ENCODE results near the gene TAS2R13.

The TAS2R13 gene

DNA sequence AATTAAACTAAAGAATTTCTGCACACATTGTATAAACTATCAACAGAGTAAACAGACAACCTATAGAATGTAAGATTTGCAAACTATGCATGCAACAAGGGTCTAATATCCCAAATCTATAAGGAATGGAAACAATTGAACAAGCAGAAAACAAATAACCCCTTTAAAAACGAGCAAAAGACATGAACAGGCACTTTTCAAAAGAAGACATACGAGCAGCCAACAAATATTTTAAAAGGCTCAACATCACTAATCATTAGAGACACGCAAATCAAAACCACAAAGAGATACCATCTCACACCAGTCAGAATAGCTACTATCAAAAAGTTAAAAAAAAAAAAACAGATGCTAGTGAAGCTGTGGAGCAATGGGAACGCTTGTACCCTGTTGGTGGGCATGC is 4.7 kb downstream of the TAS2R13 start:
- TF ChIP-seq, protein P1, sequence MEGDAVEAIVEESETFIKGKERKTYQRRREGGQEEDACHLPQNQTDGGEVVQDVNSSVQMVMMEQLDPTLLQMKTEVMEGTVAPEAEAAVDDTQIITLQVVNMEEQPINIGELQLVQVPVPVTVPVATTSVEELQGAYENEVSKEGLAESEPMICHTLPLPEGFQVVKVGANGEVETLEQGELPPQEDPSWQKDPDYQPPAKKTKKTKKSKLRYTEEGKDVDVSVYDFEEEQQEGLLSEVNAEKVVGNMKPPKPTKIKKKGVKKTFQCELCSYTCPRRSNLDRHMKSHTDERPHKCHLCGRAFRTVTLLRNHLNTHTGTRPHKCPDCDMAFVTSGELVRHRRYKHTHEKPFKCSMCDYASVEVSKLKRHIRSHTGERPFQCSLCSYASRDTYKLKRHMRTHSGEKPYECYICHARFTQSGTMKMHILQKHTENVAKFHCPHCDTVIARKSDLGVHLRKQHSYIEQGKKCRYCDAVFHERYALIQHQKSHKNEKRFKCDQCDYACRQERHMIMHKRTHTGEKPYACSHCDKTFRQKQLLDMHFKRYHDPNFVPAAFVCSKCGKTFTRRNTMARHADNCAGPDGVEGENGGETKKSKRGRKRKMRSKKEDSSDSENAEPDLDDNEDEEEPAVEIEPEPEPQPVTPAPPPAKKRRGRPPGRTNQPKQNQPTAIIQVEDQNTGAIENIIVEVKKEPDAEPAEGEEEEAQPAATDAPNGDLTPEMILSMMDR (IDR thresholded peaks at IDR 0.05) = no peak
- no peak for TF ChIP-seq ZFX (IDR thresholded peaks at IDR 0.05; ENCODE audit: borderline replicate concordance)
- no peak overlapping the region for H3K27ac ChIP-seq

DNA sequence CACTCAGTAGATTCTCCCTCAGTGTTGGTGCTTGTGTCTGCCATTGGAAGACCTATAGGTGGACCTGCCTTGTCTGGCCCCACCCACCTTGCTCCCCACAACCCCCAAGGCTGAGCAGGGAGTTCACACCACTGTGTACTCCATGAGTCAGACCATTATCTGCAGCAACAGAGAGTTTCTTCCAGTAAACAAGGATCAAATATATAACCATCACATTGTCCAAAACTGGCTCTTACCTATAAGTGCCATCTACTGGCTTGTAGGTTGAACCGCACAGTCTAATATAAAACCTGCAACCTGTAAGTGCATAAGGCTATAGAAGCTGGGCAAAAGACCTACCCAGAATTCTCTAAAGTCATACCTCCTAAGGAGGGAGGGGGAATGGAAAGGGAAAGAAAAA is 7.9 kb downstream of the TAS2R13 start:
- no peak overlapping the region for H3K27ac ChIP-seq
- TF ChIP-seq, protein P1 (IDR thresholded peaks at IDR 0.05) = peak; percentile 63
- no peak for TF ChIP-seq ZFX (IDR thresholded peaks at IDR 0.05; ENCODE audit: borderline replicate concordance)

DNA sequence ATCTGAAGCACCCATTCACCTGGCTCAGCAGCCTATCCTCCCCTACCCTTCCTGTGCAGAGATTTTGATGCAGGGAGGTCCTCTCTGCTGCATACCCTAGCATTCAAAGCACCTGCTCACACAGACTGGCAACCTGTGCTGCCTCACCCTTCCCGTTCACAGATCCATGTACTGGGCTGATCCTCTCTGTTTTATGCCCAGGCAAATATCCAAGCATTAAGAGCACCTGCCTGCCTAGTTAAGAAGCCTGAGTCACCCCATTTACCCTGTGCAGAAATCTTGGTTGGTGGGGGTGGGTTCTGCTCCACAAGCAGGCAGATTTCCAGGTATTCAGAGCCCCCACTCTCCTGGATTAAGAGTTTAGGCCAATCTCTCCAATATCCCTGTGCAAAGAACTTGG is 8.4 kb downstream of the TAS2R13 start:
- H3K27ac ChIP-seq = no peak overlapping the region
- no peak for TF ChIP-seq ZFX (IDR thresholded peaks at IDR 0.05; ENCODE audit: borderline replicate concordance)
- TF ChIP-seq, protein P1 (IDR thresholded peaks at IDR 0.05) = no peak

DNA sequence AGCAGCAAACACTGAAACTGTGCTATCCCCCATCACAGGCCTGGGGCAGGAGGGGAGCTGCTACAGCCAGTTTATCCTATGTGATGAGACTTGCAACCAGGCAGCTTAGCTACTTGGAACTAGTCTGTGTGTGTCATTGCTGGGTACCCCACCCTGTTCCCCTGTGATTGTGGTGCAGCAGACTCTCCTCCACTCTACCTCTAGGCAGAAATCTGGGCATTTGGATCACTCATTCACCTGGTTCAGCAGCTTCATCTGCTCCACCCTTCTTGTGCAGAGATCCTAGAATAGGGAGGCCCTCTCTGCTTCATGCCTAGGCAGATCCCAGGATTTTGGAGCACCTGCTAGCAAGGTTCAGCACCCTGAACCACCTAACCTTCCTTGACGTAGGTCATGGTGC is 8.8 kb downstream of the TAS2R13 start:
- TF ChIP-seq, protein P1 (IDR thresholded peaks at IDR 0.05) = no peak
- no peak for TF ChIP-seq ZFX (IDR thresholded peaks at IDR 0.05; ENCODE audit: borderline replicate concordance)
- no peak overlapping the region for H3K27ac ChIP-seq

DNA sequence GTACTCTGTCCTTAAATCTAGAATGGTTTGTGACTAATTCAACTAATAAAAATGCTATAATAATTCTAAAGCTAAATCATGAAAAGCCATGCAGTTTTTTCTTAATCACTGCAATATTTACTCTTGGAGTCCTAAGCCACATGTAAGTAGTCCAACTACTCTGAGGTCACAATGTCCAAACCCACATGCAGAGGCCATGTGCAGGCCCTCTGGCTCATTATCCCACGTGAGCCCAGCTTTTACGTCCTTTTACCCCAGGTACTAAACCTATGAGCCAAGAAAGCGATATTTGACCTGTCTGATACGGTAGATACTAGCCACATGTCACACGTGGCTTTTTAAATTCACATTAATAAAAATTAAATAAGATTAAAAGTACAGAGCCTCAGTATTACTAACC is 12.5 kb downstream of the TAS2R13 start:
- H3K27ac ChIP-seq = no peak overlapping the region
- no peak for TF ChIP-seq ZFX (IDR thresholded peaks at IDR 0.05; ENCODE audit: borderline replicate concordance)
- TF ChIP-seq, protein P1 (IDR thresholded peaks at IDR 0.05) = no peak

DNA sequence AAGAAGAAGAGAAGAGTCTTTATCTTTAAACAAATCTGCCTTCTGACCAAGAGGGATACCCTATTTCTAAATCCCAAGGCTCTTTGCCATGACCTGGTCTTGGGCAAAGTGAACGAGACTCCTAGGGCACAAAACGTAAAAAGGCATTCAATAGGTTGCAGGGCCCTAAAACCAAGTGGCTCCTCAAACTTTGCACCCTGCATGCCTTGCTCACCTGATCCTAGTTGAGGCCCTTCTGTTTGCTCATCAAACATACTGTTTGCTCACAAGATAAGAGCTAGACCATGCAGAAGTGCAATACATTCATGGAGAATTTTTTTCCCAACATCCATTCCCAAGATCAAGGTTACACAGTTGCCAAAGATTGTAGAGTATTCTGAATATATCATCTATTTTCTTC is 17.4 kb downstream of the TAS2R13 start:
- no peak for TF ChIP-seq ZFX (IDR thresholded peaks at IDR 0.05; ENCODE audit: borderline replicate concordance)
- TF ChIP-seq, protein P1 (IDR thresholded peaks at IDR 0.05) = no peak
- no peak overlapping the region; the same call in 1 of the 2 replicates for H3K27ac ChIP-seq

DNA sequence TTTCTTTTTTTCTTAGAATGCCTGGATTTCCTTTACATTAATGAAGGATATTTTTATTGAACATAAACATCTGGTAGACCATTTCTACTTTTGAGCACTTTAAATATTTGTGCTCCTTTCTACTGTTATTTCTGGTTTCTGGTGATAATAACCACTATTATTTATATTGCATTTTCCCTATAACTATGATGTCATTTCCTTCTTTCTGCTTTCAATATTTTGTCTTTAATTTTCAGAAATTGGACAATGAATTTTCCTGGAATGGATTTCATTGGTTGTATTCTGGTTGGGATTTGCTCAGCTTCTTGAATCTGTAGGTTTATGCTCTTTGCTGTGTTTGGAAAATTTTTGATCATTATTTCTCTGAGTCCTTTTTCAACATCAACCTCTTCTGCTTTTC is 20.1 kb downstream of the TAS2R13 start:
- H3K27ac ChIP-seq = no peak overlapping the region
- no peak for TF ChIP-seq ZFX (IDR thresholded peaks at IDR 0.05; ENCODE audit: borderline replicate concordance)

DNA sequence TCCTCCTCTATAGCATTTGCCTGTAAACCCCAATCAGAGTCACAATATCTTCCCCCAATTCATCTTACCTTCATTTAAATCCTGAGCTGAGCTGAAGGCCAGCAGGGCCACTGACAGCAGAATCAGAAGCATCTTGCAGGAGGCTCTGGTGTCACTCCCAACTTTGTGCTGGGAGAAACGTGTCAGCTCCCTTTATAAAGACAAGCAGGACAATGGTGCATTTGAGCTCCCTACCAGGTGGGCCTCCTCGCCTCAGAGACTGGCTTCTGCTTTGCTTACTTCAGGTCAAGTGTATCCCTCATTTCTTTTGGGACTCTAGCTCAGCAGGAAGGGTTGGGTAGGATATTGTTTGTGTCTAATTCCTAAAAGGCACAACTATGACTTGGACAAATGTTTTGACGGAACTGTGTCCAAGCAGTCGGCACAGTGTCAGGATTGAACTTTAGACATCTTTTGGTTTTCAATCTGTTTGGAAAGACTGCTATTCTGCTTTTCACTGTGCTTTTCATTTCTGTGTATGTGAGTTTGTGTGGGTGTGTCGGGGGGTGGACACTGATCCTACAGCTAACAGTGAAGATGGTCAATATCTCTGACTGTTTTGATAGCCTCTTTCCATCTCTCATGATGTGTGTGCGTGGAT is 25.2 kb downstream of the TAS2R13 start, which contains the start of gene PRH1:
Gene PRH1 (minus strand): TSS at position 170 of the 640 bp plus-strand sequence. CDS start 38 bp downstream, at position 132.
- H3K27ac ChIP-seq = no peak within 1 kb of the TSS
- no peak for TF ChIP-seq ZFX (IDR thresholded peaks at IDR 0.05; ENCODE audit: borderline replicate concordance)
- TF ChIP-seq, protein P1 (IDR thresholded peaks at IDR 0.05) = no peak

All from 22Rv1 (cell line).